SK-N-MC (cell line): ENCODE measurements around the gene EDNRA.

Experiments
- DNase-seq: peaks from one replicate; pipeline ENCODE4 v3.0.0-alpha.2; 2011; ENCODE audit warnings: low read depth, low spot score
- H3K27ac ChIP-seq: fragments of 200-600 bp; sonication (generic); 2 replicates; pipeline ENCODE4 v1.5.1; 2016; ENCODE audit warnings: mixed run types
- H3K36me3 ChIP-seq: fragments of 200-600 bp; sonication (generic); 2 replicates; pipeline ENCODE4 v1.6.1; 2017; ENCODE audit warnings: antibody characterized with exemption, low read length, mixed read lengths; ENCODE audit not compliant: insufficient read depth
- H3K4me3 ChIP-seq: fragments of 200-600 bp; sonication (generic); 2 replicates; pipeline ENCODE4 v1.5.1; 2016
- H3K9ac ChIP-seq: fragments of 200-600 bp; sonication (generic); 2 replicates; pipeline ENCODE4 v1.8.0; 2017; ENCODE audit warnings: mixed run types, mixed read lengths; ENCODE audit not compliant: insufficient read length
- H3K9me3 ChIP-seq: fragments of 200-600 bp; sonication (generic); 2 replicates; pipeline ENCODE4 v1.6.1; 2017; ENCODE audit warnings: low read depth, mild to moderate bottlenecking, antibody characterized with exemption, low read length, moderate library complexity, mixed read lengths
- EZH2 ChIP-seq: fragments of 200-600 bp; sonication (generic); IDR thresholded peaks from one replicate; pipeline ENCODE4 v1.6.1; 2017; ENCODE audit warnings: antibody characterized with exemption
- FOXP2 ChIP-seq: optimal IDR thresholded peaks from 2 replicates; pipeline ENCODE3; 2011; ENCODE audit warnings: mild to moderate bottlenecking, moderate library complexity; ENCODE audit not compliant: insufficient read depth; ENCODE audit errors: extremely low read length, control extremely low read depth
- POLR2AphosphoS5 ChIP-seq: IDR thresholded peaks from 2 replicates; pipeline ENCODE4 v1.6.1; 2012; ENCODE audit warnings: mild to moderate bottlenecking, low read depth, low read length, borderline replicate concordance

The EDNRA gene

DNA sequence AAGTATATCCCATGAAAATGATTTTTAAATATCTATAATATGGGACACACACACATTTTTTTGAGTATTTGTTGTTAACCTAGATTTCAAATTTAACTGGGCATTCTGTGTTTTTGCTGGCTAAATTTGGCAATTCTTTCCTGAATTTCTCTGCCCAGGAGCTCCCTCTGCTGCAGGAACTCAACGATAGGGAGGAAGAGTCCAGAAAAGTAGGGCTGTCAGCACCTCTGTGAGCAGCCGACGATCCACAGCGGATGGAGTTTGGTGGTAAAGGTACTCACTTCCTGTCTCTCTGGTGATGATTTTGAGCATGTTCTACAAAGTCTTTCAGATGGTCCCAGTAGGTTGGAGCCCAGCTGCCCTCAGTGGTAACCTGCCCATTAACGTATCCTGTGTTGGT lies 113.2 kb downstream of the EDNRA start:
- Histone ChIP-seq H3K4me3 (no peak overlapping the region), H3K9ac (no peak overlapping the region), H3K36me3 (no peaks in the 10 kb centered on the region), H3K9me3 (no peaks in the 10 kb centered on the region), H3K27ac (no peak overlapping the region)
- TF ChIP-seq FOXP2 = no peak
- no peak for TF ChIP-seq EZH2
- no peak for TF ChIP-seq POLR2AphosphoS5
- no peak for DNase-seq
